Upper lobe of right lung (tissue), 1 donor: Measurements from ENCODE around the gene INPP5F. TPM values are rescaled to one million over a fixed set of nuclear protein-coding genes. Genes with fewer than 3 reads are reported as not detected.
"Not testable (repeated sequence)": the region's sequence is repeated elsewhere in the genome, so short reads cannot be mapped to it uniquely, and the experiment has no call there.

Source experiments
- ATAC-seq: fragments of 200-7000 bp; cut with Tn5 transposase; one replicate; pipeline ENCODE4 v1.9.1; 2020; ENCODE audit warnings: mild to moderate bottlenecking, moderate library complexity
- DNase-seq: peaks from one replicate; pipeline ENCODE4 v3.0.0-alpha.2; 2020
- H3K27ac ChIP-seq: fragments of 200-600 bp; one replicate; pipeline ENCODE4 v1.8.0; 2022
- H3K27me3 ChIP-seq: fragments of 200-600 bp; one replicate; pipeline ENCODE4 v1.8.0; 2022; ENCODE audit warnings: mild to moderate bottlenecking
- H3K36me3 ChIP-seq: fragments of 200-600 bp; one replicate; pipeline ENCODE4 v1.8.0; 2022
- H3K4me1 ChIP-seq: fragments of 200-600 bp; one replicate; pipeline ENCODE4 v1.8.0; 2022
- H3K4me3 ChIP-seq: fragments of 200-600 bp; one replicate; pipeline ENCODE4 v1.8.0; 2022; ENCODE audit warnings: mild to moderate bottlenecking
- H3K9me3 ChIP-seq: fragments of 200-600 bp; one replicate; pipeline ENCODE4 v1.8.0; 2022
- CTCF ChIP-seq: fragments of 200-600 bp; IDR thresholded peaks from one replicate; pipeline ENCODE4 v1.8.0; 2022; ENCODE audit warnings: antibody characterized with exemption
- intact Hi-C: fragments of 100-400 bp; cut with DNase I; formaldehyde crosslinking; loops from one replicate; pipeline ENCODE4 v1.11.0; 2022
- total RNA-seq: library from RNA; stranded (reverse); fragmentation: NEBNext Ultra II Directional; extraction: Animal tissue kit (Norgen Biotek cat#: 25700); gene quantifications from one replicate; pipeline ENCODE4 v1.2.1, GENCODE V29; 2021
- donor health status: DM: no; HTN: yes; CAD: no; lungs with severe emphysema.

Gene INPP5F
- total RNA-seq, 1 donor from 2014 or later = 13.9 TPM

DNA sequence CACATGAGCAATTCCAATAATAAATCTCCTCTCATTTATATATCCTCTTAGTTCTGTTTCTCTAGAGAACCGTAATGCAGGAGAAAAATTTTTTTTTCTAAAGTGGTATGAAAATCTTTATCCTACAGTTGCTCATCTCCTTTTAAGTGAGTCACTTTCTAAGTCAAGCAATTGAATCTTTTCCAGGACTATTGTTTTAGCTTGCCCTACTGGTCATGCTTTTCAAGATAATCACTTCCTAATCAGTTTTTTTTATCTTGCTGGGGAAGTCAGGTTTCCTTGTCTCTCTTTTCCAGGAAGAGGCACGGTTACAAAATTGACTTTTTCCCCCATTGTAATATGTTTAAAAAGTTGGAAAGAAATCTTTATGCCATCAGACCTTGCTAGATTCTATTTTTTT, 44.0 kb downstream of the INPP5F start:
- no peaks in the 10 kb centered on the region for H3K9me3 ChIP-seq
- no peak for DNase-seq
- H3K36me3 ChIP-seq = no peaks in the 10 kb centered on the region
- no peak overlapping the region for H3K4me3 ChIP-seq
- no peak for TF ChIP-seq CTCF
- H3K27ac ChIP-seq = no peak overlapping the region
- intact Hi-C loops = no loop called here
- ATAC-seq = no peak
- H3K4me1 ChIP-seq = peaks cover 6% of the 10 kb centered on the region
- H3K27me3 ChIP-seq = no peaks in the 10 kb centered on the region

- H3K27me3 ChIP-seq = no peaks in the 10 kb centered on the region
- intact Hi-C loops = no loop called here
- no peak overlapping the region for H3K27ac ChIP-seq
- H3K9me3 ChIP-seq = no peaks in the 10 kb centered on the region
- ATAC-seq (no peak), DNase-seq (no peak)
- H3K4me3 ChIP-seq = no peak overlapping the region
- peaks cover 6% of the 10 kb centered on the region for H3K4me1 ChIP-seq
- H3K36me3 ChIP-seq = no peaks in the 10 kb centered on the region
- TF ChIP-seq CTCF = no peak
Measured at GRCh38 chr10:119770928-119771327, 45.1 kb downstream of the INPP5F start.

- no peak overlapping the region for H3K27ac ChIP-seq
- no peak for TF ChIP-seq CTCF
- intact Hi-C loops = no loop called here
- H3K4me1 ChIP-seq = peaks cover 6% of the 10 kb centered on the region
- H3K27me3 ChIP-seq = no peaks in the 10 kb centered on the region
- ATAC-seq (no peak), DNase-seq (no peak)
- no peak overlapping the region for H3K4me3 ChIP-seq
- H3K36me3 ChIP-seq = no peaks in the 10 kb centered on the region
- no peaks in the 10 kb centered on the region for H3K9me3 ChIP-seq
Measured at GRCh38 chr10:119772334-119772733, 46.5 kb downstream of the INPP5F start.

DNA sequence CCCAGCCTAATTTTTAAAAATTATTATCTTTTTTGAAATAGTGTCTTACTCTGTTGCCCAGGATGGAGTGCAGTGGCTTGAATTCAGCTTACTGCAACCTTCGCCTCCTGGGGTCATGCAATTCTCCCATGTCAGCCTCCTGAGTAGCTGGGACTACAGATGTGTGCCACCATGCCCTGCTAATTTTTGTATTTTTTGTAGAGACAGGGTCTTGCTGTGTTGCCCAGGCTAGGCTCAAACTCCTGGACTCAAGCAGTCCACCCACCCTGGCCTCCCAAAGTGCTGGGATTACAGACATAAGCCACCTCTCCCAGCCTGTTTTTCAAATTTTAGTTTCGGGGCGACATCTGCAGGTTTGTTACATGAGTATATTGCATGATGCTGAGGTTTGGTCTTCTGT, 47.2 kb downstream of the INPP5F start:
- intact Hi-C loops, ATAC-seq, H3K27ac ChIP-seq, H3K27me3 ChIP-seq, H3K9me3 ChIP-seq, DNase-seq, H3K4me3 ChIP-seq, H3K36me3 ChIP-seq, H3K4me1 ChIP-seq: not testable (repeated sequence)

GRCh38 chr10:119775529-119775928, 49.7 kb downstream of the INPP5F start:
- Histone ChIP-seq H3K36me3 (no peaks in the 10 kb centered on the region), H3K4me3 (no peak overlapping the region), H3K27me3 (no peaks in the 10 kb centered on the region), H3K27ac (no peak overlapping the region), H3K4me1 (no peaks in the 10 kb centered on the region), H3K9me3 (no peaks in the 10 kb centered on the region)
- ATAC-seq (no peak), DNase-seq (no peak)
- intact Hi-C loops = no loop called here
- TF ChIP-seq CTCF = no peak

GRCh38 chr10:119776536-119776935, 50.7 kb downstream of the INPP5F start:
- H3K27me3 ChIP-seq = no peaks in the 10 kb centered on the region

More at GRCh38 chr10:119776536-119776935, 50.7 kb downstream of the INPP5F start:
- no peak for ATAC-seq
- intact Hi-C loops = no loop called here
- Histone ChIP-seq H3K27ac (no peak overlapping the region), H3K4me3 (no peak overlapping the region), H3K4me1 (no peaks in the 10 kb centered on the region), H3K9me3 (no peaks in the 10 kb centered on the region), H3K36me3 (no peaks in the 10 kb centered on the region)
- no peak for DNase-seq
- TF ChIP-seq CTCF = no peak
